Measurements from ENCODE around the gene PPP1R9A.

Gene PPP1R9A

DNA sequence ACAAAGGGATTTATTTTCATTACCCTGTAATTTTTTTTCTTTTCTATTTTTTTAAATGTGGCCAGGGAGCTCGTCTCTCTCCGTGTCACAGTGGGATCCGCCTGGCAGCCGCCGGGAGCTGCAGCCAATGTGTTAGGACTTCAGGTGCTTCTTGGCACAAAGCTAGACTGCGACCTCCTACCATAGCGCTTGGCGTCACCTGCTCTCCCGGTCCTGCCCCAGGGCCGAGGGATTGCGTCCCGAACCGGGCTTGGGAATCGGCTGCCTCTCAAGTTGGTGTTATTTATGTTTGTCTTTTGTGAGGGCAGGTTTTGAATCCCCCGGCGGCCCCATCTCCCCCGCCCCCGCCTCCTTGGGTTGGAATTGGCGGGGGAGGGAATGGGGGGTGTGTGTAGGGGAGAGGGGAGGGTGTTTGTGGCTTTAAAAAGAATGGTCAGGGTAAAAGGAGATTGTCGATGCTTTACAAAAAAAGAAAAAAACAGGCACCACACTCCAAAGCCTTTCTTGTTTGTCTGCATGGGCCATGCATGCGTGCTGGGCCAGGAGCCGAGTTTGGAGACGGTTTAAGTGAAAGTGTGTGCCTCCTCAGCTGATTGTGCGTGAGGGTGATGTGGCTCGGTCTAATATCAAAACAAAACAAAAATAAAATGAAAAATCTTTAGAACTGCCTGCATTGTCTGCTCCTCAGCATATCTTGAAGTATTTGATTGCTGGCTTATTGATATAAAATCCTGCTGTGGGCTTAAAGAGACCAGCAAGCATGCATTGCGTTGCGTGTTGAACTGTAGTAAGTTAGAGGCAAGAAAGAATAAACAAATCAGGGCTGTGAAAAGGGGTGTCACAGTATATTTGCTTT, 1.2 kb downstream of the PPP1R9A start:
- DNase-seq, result peak in 50 of 56 donors; percentile 6 to 79 (median 48)

DNA sequence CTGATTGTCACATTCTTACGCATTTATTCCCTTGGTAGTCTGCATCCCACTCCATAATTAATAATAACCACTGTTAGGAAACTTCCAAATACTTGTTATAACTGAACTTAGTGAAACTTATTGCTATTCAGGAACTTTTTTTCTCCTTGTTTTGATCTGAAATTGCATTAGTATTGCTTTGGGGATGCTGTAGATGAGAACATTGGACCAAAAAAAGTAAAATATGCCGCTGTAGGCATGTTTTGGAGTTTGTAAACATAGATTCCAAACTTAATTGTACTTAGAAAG, 1.7 kb downstream of the PPP1R9A start:
- no peak for DNase-seq

DNA sequence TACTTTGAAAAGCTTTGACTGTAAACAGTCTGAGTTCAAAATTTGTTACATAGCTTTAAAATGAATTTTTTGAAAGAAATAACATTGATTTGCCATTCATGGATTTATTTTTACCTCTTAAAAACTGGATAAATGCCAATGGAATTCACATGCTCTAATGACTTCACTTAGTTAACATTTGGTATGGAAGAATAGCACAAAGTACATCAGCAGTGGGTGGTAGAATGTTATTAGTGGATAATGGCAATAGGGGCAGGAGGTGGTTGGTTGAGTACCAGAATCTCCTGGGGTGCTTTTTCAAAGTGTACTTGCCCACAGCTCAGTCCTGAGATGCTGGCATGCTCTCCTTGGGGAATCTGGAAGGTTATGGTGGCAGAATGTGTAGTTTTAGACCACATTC, 4.7 kb downstream of the PPP1R9A start:
- no peak for DNase-seq

DNA sequence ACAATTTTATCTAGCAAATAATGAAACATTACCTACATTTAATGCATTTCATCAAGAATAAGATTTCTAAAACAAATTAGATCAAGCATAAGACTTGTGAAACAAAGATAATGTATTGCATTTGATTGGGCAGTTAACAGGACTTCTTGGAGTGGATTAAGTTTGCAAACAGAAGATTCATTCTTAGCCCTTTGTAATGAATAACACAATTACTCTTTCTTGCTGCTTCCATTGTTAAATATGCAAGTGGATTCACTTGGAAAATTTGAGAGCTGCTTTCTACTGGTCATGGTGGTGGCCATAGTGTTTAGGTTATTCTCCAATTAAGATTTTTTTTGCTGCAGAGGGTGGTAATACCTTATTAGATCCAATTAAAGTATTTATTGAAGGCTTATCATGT, 6.0 kb downstream of the PPP1R9A start:
- DNase-seq, result no peak

DNA sequence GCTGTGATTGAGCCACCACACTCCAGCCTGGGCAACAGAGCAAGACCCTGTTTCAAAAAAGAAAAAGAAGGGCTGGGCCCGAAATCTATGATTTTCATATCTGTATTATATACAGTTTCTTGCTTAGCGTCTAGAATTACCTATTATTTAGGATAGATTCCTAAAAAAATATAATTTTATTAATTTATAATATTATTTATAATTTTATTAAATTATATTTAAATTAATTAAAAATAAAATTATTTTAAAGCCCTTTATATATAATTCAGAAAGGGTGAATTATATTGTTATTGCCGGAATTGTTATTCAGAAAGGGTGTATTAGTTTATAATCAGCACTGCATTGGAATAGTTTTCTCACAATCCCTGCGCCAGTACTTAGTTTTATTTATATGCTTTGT, 14.5 kb downstream of the PPP1R9A start:
- DNase-seq, result no peak

- no peak for DNase-seq
Observed at GRCh38 chr7:94922457-94922856, 15.1 kb downstream of the PPP1R9A start.

DNA sequence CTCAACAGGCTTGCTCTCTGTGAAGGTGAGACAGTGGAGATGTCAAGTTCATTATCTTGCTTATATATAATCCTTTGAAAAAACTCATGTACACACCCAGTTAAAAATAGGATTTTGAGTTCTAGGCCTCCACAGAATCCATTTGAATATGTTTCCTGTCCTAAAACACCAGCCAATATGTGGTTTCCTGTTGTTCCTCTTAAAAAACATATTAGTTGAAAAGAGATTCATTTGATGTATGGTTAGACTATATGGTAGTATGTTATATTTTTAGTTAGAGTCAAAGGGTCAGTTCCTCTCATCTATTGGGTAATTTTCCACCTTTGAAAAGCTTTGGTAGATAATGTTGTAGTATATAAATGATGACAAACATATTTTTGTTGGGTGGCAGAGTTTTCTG, 16.0 kb downstream of the PPP1R9A start:
- DNase-seq, result no peak

DNA sequence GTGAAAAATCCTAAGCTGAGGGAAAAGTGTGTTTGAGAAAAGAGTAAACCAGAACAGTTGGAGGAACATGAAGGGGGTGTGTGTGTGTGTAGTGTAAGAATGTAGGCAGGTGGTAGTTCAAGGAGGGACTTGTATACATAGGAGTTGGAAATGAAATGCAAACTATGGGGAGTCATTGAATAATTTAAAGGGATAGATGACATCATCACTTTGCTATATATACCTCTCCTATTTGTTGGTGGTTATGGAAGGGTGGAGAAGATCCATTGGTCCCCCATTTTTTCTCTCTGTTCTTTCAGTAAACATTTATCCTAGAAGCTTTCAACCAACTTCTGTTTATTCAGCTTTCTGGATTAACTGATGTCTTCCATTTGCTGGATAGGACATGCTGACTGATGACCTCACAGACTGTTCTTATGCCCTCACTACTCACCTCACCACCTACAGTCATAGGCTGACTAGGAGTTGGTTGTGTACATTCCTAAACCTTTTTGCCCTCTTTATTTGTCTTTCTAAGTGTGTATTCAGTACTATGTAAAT, 20.8 kb downstream of the PPP1R9A start:
- no peak for DNase-seq

DNA sequence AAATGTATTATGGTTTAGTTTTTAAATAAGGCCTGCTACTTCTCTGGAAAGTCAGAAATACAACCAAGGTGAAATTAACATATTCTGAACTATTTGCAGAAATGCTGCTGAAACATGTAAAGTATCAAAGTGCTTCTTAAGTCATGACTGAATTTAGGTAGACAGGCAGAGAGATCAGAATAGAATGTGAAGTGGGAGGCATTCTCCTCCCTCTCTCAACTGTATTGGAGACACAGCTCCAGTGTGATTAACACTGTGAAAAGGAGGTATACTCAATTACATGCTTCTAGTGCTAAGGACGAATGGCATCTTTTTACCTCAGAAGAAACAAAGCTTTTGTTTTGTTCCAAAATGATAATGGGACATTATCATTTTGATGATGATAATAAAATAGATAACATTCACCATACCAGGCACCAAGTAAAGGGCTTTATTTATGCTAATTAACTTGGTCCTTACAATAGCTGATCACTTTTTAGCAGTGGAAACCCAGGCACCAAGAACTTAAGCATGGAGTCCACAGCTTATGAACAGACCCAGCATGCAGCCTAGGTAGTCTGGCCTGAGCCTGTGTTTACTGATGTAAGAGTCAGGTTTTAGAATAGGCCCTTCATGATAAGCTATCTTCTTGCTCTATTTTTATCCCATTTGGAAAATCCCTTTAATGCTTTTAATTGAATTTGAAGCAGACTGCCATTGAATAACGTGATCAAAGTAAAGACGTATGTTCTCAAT, 26.0 kb downstream of the PPP1R9A start:
- peak in 4 of 56 donors; percentile 4 to 24 (median 20) for DNase-seq

DNA sequence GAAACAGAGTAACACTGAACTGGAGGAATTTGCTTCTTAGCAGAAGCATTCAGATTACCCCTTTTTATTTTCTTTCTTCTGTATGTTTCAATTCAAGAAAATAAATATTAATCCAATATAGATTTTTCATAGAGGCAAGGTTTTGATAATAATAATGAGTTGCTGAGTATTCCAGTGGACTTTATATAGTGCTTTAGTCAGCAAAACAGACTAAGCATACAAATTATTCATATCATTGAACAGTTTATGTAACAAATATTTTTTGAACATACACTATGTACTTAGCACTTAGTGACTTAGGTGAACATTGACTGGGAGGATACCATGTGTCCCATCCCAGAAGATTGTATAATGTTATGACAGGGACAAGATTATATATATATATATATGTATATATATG, 32.0 kb downstream of the PPP1R9A start:
- no peak for DNase-seq

DNA sequence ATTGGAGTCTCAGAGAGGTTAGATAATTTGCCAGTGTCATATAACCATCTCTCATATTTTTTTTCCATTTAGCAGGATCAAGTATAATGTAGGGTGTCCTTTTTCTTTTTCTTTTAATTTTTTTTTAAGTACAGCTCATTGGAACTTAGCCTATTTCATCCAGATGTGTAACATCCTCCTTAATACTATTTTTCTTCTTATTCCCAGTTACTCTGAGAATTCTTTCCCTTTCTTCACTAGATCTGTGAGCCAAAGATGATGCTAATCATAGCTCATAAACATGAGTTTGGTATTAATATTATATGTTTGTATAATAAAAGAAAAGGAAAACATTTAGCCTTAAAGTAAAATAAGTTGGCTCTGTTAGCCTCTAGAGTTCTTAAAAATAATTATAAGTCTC, 32.8 kb downstream of the PPP1R9A start:
- no peak for DNase-seq

GRCh38 chr7:94941844-94942632, 34.6 kb downstream of the PPP1R9A start:
- no peak for DNase-seq

- DNase-seq, result no peak
Observed at GRCh38 chr7:94943134-94943533, 35.7 kb downstream of the PPP1R9A start.

- DNase-seq, result no peak
Observed at GRCh38 chr7:94949532-94949931, 42.1 kb downstream of the PPP1R9A start.

DNA sequence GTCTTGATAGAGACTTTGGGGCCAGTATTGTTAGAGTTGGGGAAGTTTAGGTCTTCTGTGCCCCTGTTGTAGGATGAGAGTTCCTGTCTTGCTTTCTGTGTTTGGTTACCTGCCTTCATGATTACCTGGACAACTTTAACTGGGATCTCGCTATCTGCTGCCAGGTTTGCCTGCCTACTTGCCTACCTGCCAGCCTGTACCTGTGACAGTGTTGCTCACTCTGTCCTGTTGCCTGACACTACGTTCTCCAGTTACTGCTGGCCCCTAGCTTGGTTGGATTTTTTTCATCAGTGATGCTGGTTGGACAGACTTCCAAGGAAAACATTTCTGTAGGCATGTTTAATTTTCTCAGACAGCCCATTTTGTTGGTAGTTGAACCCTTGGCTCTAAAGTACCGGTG, 48.4 kb downstream of the PPP1R9A start:
- no peak for DNase-seq

DNA sequence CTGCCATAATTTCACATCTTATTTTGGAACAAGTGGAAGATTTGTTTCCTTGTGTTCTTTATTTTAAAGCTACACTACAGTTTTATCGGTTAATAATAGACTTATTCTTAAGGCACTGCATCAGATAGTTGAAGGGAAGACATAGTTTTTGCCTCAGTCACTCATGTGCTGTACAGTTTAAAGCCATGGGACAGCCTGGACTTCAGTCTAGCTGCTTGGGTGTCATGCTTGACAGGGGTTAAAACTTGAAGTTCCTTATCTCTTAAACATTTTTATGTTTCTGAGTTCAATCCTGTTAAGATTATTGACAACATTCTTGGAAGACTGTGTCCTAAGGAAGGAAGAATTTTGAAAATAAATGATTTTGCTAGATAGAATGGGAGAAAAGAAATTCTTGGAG, 49.7 kb downstream of the PPP1R9A start:
- DNase-seq, result no peak

DNA sequence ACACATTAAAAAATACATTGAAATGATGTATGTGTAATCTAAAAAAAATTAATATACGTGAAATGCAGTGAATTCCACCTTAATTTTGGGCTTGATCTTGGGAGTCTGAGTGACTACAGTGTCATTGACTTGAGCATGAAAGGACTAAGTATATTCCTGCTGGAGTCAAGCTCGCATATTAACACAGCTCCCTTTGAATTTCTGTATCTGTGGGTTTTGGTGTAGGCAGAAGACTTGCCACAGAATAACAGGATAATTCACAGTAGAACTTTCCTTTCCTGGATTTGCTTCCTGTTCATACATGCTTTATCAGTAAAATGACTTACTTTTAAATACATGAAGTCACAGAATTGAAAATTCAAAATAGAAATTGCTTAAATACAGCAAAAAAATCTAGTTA, 55.3 kb downstream of the PPP1R9A start:
- DNase-seq, result peak in 2 of 56 donors; percentile 9 to 15

DNA sequence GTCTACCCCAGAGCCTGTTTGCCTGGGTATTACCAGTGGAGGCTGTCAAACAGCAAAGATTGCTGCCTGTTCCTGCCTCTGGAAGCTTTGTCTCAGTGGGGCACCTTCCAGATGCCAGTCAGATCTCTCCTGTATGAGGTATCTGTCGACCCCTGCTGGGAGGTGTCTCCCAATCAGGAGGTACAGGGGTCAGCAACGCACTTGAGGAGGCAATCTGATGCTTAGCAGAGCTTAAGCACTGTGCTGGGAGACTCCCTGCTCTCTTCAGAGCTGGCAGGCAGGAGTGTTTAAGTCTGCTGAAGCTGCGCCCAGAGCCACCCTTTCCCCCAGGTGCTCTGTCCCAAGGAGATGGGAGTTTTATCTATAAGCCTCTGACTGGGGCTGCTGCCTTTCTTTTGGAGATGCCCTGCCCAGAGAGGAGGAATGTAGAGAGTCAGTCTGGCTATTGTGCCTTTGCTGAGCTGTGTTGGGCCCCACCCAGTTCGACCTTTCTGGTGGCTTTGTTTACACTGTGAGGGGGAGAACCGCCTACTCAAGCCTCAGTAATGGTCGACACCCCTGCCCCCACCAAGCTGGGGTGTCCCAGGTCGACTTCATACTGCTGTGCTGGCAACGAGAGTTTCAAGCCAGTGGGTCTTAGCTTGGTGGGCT, 62.2 kb downstream of the PPP1R9A start:
- no peak for DNase-seq

GRCh38 chr7:94970085-94970576, 62.7 kb downstream of the PPP1R9A start:
- no peak for DNase-seq

DNA sequence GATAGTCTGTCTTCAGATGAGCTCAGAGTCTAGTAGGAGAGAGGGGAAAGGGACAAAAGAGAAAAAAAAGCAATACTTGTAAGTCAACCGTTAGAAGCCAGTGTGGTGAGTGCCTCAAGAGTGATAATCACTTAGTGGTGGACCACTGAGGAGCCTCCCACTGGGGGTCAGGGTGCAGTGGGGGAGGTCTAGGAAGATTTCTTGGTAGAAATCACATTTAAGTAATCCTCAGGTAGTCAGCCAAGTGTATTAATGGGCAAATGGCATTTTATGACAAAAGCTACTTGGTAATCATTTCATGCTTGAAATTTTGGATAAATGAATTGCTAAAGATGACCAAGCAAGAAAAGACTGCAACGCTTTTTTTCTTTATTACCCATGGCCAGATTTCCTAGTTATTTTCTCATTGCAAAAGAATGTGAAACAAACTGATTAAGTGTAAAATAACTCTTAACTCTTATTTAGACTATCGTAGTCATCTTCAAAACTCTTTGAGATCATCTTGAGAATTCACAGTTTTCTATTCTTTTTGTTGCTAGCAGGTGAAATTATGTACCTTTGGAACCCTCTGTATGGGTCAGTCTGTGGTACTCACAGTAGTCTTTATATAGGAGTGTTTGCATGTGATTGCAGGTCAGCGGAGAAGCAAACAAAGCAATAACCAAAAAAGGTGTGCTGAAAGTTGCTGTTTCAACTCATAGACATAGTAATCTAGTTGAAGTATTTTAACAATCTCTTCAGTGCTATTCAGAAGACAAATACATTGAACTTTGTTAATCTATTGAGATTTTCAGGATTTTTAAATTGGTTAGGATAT, 63.9 kb downstream of the PPP1R9A start:
- no peak for DNase-seq
